Colonic mucosa (tissue), 4 donors: Measurements from ENCODE around the gene REV3L. TPM values are rescaled to one million over a fixed set of nuclear protein-coding genes. Genes with fewer than 3 reads are reported as not detected.

Experiments used
- DNase-seq: peaks from one replicate; pipeline ENCODE4 v3.0.0-alpha.2; 2020
- H3K27ac ChIP-seq: fragments of 200-600 bp; one replicate; pipeline ENCODE4 v1.8.0; 2021
- H3K27me3 ChIP-seq: fragments of 200-600 bp; one replicate; pipeline ENCODE4 v1.8.0; 2021
- H3K36me3 ChIP-seq: fragments of 200-600 bp; one replicate; pipeline ENCODE4 v1.8.0; 2021
- H3K4me1 ChIP-seq: fragments of 200-600 bp; one replicate; pipeline ENCODE4 v1.8.0; 2021; ENCODE audit warnings: mild to moderate bottlenecking
- H3K4me3 ChIP-seq: fragments of 200-600 bp; one replicate; pipeline ENCODE4 v1.8.0; 2021
- H3K9ac ChIP-seq, 2 donors: one replicate each; pipeline ENCODE4 v1.7.0; 2013; ENCODE audit warnings: control low read depth in 2 of 2, low read depth in 2 of 2, low read length in 2 of 2
- H3K9me3 ChIP-seq: fragments of 200-600 bp; one replicate; pipeline ENCODE4 v1.8.0; 2021
- intact Hi-C: fragments of 100-400 bp; cut with DNase I; formaldehyde crosslinking; loops from one replicate; pipeline ENCODE4 v1.14.1; 2022
- total RNA-seq, 2 donors: library from RNA; stranded (reverse); fragmentation: NEBNext Ultra II Directional in 1 of 2; extraction: Animal tissue kit (Norgen Biotek cat#: 25700) in 1 of 2; gene quantifications; one replicate each; pipeline ENCODE4 v1.2.1, GENCODE V29; 2021
- TF ChIP-seq, protein P1 (sequence below): fragments of 200-600 bp; IDR thresholded peaks from one replicate; pipeline ENCODE4 v1.8.0; 2022; ENCODE audit warnings: antibody characterized with exemption, mild to moderate bottlenecking
- donor health status: healthy.
- donor health status: DM: no; HTN: no; CAD: no.
- donor health status: DM: no; HTN: no; CAD: no.

REV3L gene
- total RNA-seq, 2 donors from 2014 or later: 16.7 to 20.8 TPM

DNA sequence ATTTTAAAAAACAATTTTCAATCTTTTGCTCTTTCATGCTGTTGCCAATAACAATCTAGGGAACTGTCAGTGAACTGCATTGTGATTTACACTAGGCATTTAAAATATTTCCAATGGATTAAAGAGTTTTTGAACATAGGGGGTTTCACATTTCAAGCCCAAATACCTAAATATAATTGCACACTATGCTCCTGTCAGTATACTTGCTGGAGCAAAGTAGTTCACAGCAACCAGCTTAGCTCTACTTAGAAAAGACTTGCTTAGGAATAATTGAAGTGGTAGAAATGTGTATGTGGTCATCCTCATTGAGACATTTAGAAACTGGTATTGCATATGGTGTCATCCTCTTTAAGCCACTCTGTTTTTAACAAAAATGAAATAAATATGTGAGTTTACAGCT is 41.7 kb upstream of the REV3L start:
- H3K9ac ChIP-seq: no peak overlapping the region
- H3K27ac ChIP-seq: no peak overlapping the region
- no peaks in the 10 kb centered on the region for H3K4me1 ChIP-seq
- H3K4me3 ChIP-seq: no peak overlapping the region
- no peak for DNase-seq
- no peaks in the 10 kb centered on the region for H3K27me3 ChIP-seq
- TF ChIP-seq, protein P1, sequence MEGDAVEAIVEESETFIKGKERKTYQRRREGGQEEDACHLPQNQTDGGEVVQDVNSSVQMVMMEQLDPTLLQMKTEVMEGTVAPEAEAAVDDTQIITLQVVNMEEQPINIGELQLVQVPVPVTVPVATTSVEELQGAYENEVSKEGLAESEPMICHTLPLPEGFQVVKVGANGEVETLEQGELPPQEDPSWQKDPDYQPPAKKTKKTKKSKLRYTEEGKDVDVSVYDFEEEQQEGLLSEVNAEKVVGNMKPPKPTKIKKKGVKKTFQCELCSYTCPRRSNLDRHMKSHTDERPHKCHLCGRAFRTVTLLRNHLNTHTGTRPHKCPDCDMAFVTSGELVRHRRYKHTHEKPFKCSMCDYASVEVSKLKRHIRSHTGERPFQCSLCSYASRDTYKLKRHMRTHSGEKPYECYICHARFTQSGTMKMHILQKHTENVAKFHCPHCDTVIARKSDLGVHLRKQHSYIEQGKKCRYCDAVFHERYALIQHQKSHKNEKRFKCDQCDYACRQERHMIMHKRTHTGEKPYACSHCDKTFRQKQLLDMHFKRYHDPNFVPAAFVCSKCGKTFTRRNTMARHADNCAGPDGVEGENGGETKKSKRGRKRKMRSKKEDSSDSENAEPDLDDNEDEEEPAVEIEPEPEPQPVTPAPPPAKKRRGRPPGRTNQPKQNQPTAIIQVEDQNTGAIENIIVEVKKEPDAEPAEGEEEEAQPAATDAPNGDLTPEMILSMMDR: no peak
- H3K9me3 ChIP-seq: no peaks in the 10 kb centered on the region
- intact Hi-C loops: no loop called here
- H3K36me3 ChIP-seq: no peaks in the 10 kb centered on the region

DNA sequence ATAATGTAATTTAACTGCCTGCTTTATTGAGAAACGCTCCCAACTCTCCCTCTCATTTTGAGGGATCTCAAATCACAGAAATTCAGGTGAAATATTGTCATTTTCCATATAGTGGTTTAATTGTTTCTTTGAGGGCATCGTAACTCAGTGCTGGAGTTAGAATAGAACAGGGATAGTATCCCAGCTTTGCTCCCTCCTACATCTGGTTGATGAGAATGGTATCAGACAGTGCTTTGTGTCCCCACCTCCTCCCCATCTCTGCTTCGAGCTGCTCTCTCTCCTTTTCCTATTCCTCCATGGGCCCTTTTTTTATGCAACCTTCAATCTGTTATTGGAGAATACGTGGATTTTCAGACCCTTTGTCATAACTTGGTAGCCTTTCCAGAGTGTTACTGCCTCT is 41.2 kb upstream of the REV3L start:
- no peaks in the 10 kb centered on the region for H3K4me1 ChIP-seq
- intact Hi-C loops: no loop called here
- no peaks in the 10 kb centered on the region for H3K9me3 ChIP-seq
- no peaks in the 10 kb centered on the region for H3K36me3 ChIP-seq
- H3K4me3 ChIP-seq: no peak overlapping the region
- TF ChIP-seq, protein P1: no peak
- H3K27me3 ChIP-seq: no peaks in the 10 kb centered on the region
- H3K27ac ChIP-seq: no peak overlapping the region
- H3K9ac ChIP-seq: no peak overlapping the region
- no peak for DNase-seq

DNA sequence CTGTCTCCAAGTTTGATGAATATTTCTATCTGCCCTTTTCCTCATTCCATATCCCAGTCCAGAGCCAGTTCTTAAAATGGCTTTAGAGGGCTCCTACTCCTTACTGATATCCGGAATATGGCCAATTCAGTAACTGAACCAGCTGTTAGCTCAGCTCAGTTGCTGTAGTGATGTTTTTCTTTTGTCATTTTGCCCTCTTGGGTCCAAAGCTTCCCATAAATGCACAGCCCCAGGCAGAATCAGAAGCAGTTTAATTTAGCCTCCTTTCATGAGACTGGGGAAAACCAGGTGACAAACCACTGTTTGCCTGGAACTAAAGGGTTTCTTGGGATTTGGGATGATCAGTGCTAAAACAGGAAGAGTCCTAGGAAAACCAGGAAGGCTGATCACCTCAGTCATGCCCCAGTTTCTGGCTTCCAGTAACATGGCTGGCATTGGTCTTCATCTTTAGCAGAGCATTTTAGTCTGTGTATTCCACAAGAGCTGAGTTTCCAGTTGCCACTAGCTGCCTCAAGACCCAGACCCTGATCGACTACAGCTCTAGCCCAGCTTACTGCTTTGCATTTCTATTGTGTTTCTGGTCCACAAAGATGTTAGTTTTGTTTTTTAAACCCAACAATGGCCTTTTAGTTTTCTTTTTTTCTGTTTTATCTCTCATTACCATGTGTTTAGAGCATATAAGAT is 40.6 kb upstream of the REV3L start:
- H3K27ac ChIP-seq: no peak overlapping the region
- no peaks in the 10 kb centered on the region for H3K27me3 ChIP-seq
- H3K9ac ChIP-seq: no peak overlapping the region
- no peaks in the 10 kb centered on the region for H3K4me1 ChIP-seq
- no peak overlapping the region for H3K4me3 ChIP-seq
- H3K36me3 ChIP-seq: no peaks in the 10 kb centered on the region
- intact Hi-C loops: no loop called here
- H3K9me3 ChIP-seq: no peaks in the 10 kb centered on the region
- DNase-seq: no peak
- TF ChIP-seq, protein P1: no peak

DNA sequence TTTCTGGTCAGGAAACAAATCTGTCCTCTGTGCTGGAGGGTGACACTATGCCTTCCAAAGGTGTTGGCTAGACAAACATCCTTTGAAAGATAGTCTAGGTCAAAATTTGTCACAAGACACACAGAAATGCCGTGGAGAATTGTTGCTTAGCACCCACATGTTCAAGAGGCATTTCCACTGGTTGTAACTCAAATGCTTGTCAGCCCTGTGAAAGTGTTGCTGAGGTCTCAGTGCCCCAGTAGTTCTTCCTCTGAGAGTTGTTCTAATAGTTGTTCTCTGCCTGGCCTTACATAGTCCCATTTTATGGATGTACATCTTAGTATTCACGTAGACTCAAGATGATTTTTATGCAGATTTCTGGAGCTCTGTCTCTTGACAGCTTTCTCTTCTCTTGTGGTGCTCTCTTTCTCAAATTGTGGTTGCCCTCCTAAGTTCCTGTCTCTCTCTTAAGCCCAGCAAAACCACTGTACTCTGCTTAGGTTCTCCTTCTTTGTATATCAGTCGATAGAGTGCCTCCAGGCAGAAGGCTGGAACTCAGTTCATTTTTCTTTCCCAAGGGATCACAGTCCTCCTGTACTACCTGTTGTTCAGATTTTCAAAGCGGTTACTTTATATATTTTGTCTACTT is 39.5 kb upstream of the REV3L start:
- intact Hi-C loops: no loop called here
- no peak for DNase-seq
- TF ChIP-seq, protein P1: no peak
- no peaks in the 10 kb centered on the region for H3K27me3 ChIP-seq
- no peak overlapping the region for H3K4me3 ChIP-seq
- no peak overlapping the region for H3K27ac ChIP-seq
- no peaks in the 10 kb centered on the region for H3K4me1 ChIP-seq
- H3K9ac ChIP-seq: no peak overlapping the region
- H3K9me3 ChIP-seq: no peaks in the 10 kb centered on the region
- H3K36me3 ChIP-seq: no peaks in the 10 kb centered on the region

DNA sequence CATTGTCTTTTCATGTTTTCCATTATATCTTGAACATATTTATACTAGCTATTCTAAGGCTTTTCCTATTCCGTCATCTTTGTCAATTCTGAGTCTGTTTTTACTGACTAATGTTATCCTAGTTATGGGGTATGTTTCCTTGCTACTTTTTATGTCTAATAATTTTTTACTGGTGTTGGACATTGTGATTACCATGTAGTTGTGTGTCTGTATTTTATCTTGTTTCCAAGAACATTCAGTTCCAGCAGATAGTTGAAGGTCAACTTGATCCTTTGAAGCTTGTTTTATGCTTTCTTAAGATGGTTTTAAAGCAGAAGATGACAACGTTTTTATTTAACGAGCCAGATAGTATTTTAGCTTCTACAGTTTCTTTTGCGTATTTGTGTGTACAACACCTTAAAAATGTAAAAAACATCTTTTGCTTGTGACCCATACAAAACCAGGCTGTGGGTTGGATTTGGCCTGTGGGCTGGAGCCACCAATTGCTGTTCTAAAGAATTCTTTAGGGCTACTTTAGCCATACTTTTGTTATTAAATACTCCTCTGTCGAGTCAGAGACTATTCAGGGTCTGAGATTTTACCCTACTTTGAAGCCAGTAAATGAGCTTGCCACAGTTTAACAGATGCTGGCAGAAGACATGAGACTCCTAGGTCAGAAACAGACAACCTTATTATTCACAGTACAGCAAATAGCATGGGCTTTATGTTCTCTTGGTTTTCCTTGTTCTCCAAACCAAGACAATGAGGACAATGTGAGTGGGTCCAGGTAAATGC is 38.7 kb upstream of the REV3L start:
- H3K9ac ChIP-seq: no peak overlapping the region
- H3K4me3 ChIP-seq: no peak overlapping the region
- H3K9me3 ChIP-seq: no peaks in the 10 kb centered on the region
- TF ChIP-seq, protein P1: no peak
- no peak overlapping the region for H3K27ac ChIP-seq
- H3K27me3 ChIP-seq: no peaks in the 10 kb centered on the region
- H3K36me3 ChIP-seq: no peaks in the 10 kb centered on the region
- intact Hi-C loops: no loop called here
- DNase-seq: no peak
- no peaks in the 10 kb centered on the region for H3K4me1 ChIP-seq
